ENCODE measurements around the gene GMEB2. TPM values are rescaled to one million over a fixed set of nuclear protein-coding genes. Genes with fewer than 3 reads are reported as not detected.

GMEB2 gene
- total RNA-seq, 1 experiment from 2014 or later = 14.3 TPM

DNA sequence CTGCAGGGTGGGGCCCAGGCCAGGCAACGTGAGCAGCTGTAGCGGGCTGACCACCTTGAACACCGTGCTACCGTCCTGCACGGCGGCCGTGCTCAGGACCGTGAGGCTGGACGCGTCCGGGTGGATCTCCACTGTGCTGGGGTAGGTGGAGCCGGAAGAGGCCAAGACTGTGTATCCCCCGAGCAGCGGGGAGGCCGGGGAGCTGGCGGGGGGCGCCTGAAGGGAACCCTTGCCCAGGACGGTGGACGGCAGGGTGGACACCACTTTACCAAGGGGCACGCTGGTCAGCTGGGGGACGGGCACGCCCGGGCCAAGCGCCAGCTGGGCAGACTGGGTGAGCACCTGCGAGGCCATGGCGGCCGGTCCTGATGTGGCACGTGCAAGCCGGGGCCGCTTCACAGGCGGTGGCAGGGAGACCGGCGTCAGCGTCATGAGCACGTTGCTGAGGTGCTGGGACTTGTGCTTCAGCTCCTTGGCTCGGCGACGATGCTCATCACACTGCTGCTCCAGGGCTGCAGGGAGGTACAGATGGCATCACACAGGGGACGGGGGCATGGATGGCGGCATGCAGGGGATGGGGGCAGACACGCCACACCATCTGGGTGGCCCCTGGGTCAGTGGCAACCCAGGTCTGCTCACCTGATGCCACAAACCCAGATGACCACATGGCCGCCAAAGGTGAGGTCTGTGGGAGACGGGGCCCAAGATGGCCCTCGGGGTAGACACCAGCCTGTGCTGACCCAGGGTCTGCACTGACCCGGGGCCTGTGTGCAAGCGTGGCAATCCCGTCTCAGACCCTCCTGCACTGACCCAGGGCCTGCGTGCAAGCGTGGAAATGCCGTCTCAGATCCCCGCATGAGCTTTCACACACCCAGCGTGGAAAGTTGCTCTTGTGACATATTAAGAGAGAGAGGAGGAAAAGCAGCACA, 36.4 kb downstream of the GMEB2 start:
- H2BK120ac ChIP-seq (ENCODE audit: low read depth, low read length, poor library complexity, severe bottlenecking) = no peak overlapping the region
- H4K91ac ChIP-seq (ENCODE audit: insufficient read length, low read depth, low read length) = no peak overlapping the region
- peaks cover 2% of the 10 kb centered on the region; the same call in 1 of the 2 replicates for H3K27me3 Mint-ChIP-seq (ENCODE audit: low read depth)
- no peaks in the 10 kb centered on the region for H3K27me3 ChIP-seq (ENCODE audit: insufficient read depth, low read length)
- H3K4me1 Mint-ChIP-seq = peaks cover 3 to 7% of the 10 kb centered on the region in 2 experiments; a peak in 2 of 4 replicates
- no peaks in the 10 kb centered on the region for H3K23me2 ChIP-seq (ENCODE audit: insufficient read length, low read depth, low read length, poor library complexity, severe bottlenecking)
- no peak overlapping the region for H3K4me2 ChIP-seq (ENCODE audit: insufficient read depth, insufficient read length, low read length)
- DNase-seq = no peak
- H3K4me1 ChIP-seq (ENCODE audit: insufficient read depth, low read length) = no peaks in the 10 kb centered on the region
- no peak overlapping the region for H2BK15ac ChIP-seq (ENCODE audit: low read depth, low read length)
- no peak overlapping the region for H3K23ac ChIP-seq (ENCODE audit: insufficient read length, low read depth, low read length)
- no peak overlapping the region for H2BK20ac ChIP-seq (ENCODE audit: low read depth, low read length, poor library complexity, severe bottlenecking)
- H3K27ac ChIP-seq (ENCODE audit: insufficient read length, low read depth, low read length) = no peak overlapping the region
- peaks cover 2 to 40% (median 28%) of the 10 kb centered on the region in 3 experiments for H3K36me3 Mint-ChIP-seq (ENCODE audit: insufficient read depth in 1 of 3, low read depth in 3 of 3)
- H4K20me1 ChIP-seq (ENCODE audit: control insufficient read depth, insufficient read depth, insufficient read length) = no peaks in the 10 kb centered on the region
- H3K4me3 Mint-ChIP-seq = no peak overlapping the region
- no peak overlapping the region for H2AFZ ChIP-seq (ENCODE audit: low read length)
- no peak overlapping the region for H2BK12ac ChIP-seq (ENCODE audit: insufficient read length, low read depth, low read length)
- WGBS (ENCODE audit: extremely low coverage, insufficient read length, low lambda C conversion rate) = no CpG with 5 or more reads among the region's 52 CpGs
- no peaks in the 10 kb centered on the region for H3K9me3 Mint-ChIP-seq
- H3K4ac ChIP-seq (ENCODE audit: low read depth, low read length) = no peak overlapping the region
- no peak overlapping the region for H4K8ac ChIP-seq (replicated peaks; ENCODE audit: insufficient read length, low read depth, low read length)
- no peak overlapping the region for H4K5ac ChIP-seq (ENCODE audit: insufficient read length, low read depth, low read length)
- TF ChIP-seq CTCF (conservative IDR thresholded peaks at IDR 0.05) = no peak
- no peaks in the 10 kb centered on the region for H3K79me2 ChIP-seq (ENCODE audit: insufficient read depth, low read length)
- H3K9me3 ChIP-seq (ENCODE audit: control insufficient read depth, low read depth, low read length) = no peaks in the 10 kb centered on the region
- H2AK5ac ChIP-seq (ENCODE audit: insufficient read length, low read length) = no peak overlapping the region
- no peak overlapping the region for H3K18ac ChIP-seq (ENCODE audit: insufficient read length, low read depth, low read length)
- H3K56ac ChIP-seq (ENCODE audit: insufficient read length, low read depth, low read length) = no peak overlapping the region
- H3K79me1 ChIP-seq (ENCODE audit: insufficient read depth, low read depth, low read length, poor library complexity, severe bottlenecking) = no peaks in the 10 kb centered on the region
- no peak overlapping the region for H2BK5ac ChIP-seq (ENCODE audit: insufficient read length, low read length)
- H3K27ac Mint-ChIP-seq = no peak overlapping the region
- no peak overlapping the region for H3K14ac ChIP-seq (ENCODE audit: insufficient read depth, low read length)
- no peak overlapping the region for H3T11ph ChIP-seq (ENCODE audit: low read length)
- no peak overlapping the region for H3K9ac ChIP-seq (ENCODE audit: extremely low read depth, insufficient read length, low read length)
